K562 (cell line): Measurements from ENCODE around the gene ANKRD23. TPM values are rescaled to one million over a fixed set of nuclear protein-coding genes. Genes with fewer than 3 reads are reported as not detected.
A peak's percentile ranks its signal among the peaks of the same experiment; 100 is the strongest.

Experiments
- ATF1 ChIP-seq, 2 experiments: fragments of 450-650 bp in 1 of 2; IDR thresholded peaks; 2 replicates each; pipeline ENCODE4 v1.6.1; 2016; ENCODE audit warnings: missing compliant biosample characterization in 1 of 2, missing genetic modification characterization in 1 of 2
- ELF4 ChIP-seq: fragments of 450-650 bp; formaldehyde crosslinking; IDR thresholded peaks from 2 replicates; pipeline ENCODE4 v1.4.0; 2022; ENCODE audit warnings: missing genetic modification characterization
- ETV5 ChIP-seq: sonication (generic); formaldehyde crosslinking; IDR thresholded peaks from 2 replicates; pipeline ENCODE4 v1.4.0; 2020; ENCODE audit warnings: low read depth, mild to moderate bottlenecking, missing genetic modification reagents
- GTF2A2 ChIP-seq: IDR thresholded peaks from 2 replicates; pipeline ENCODE4 v1.6.1; 2016; ENCODE audit warnings: mild to moderate bottlenecking, missing genetic modification characterization, missing compliant biosample characterization
- KAT7 ChIP-seq: sonication (generic); formaldehyde crosslinking; IDR thresholded peaks from 2 replicates; pipeline ENCODE4 v1.8.0; 2022; ENCODE audit warnings: missing genetic modification reagents, mild to moderate bottlenecking, borderline replicate concordance
- MEIS2 ChIP-seq: fragments of 450-650 bp; IDR thresholded peaks from 2 replicates; pipeline ENCODE4 v1.6.1; 2014; ENCODE audit warnings: mild to moderate bottlenecking; ENCODE audit not compliant: partially characterized antibody
- NEUROD1 ChIP-seq: fragments of 150-350 bp; IDR thresholded peaks from 2 replicates; pipeline ENCODE4 v1.6.1; 2014; ENCODE audit warnings: borderline replicate concordance, low read length, low read depth; ENCODE audit not compliant: partially characterized antibody
- NFXL1 ChIP-seq: fragments of 450-650 bp; formaldehyde crosslinking; IDR thresholded peaks from 2 replicates; pipeline ENCODE4 v1.4.0; 2021; ENCODE audit warnings: mild to moderate bottlenecking
- PHB ChIP-seq: fragments of 250-450 bp; sonication (Bioruptor Pico); IDR thresholded peaks from 2 replicates; pipeline ENCODE4 v1.5.0; 2021
- PHF8 ChIP-seq: fragments of 200-600 bp; sonication (generic); IDR thresholded peaks from 2 replicates; pipeline ENCODE4 v1.6.1; 2012; ENCODE audit warnings: mixed run types, mild to moderate bottlenecking, inconsistent platforms, low read length, moderate library complexity, borderline replicate concordance
- POLR2G ChIP-seq: fragments of 200-400 bp; formaldehyde crosslinking; IDR thresholded peaks from 2 replicates; pipeline ENCODE4 v1.6.1; 2017; ENCODE audit warnings: low read depth, mild to moderate bottlenecking, antibody characterized with exemption, low read length, moderate library complexity
- PTBP1 ChIP-seq: fragments of 200-400 bp; formaldehyde crosslinking; IDR thresholded peaks from 2 replicates; pipeline ENCODE4 v1.6.1; 2017; ENCODE audit warnings: low read depth, low read length
- PURB ChIP-seq: sonication (generic); formaldehyde crosslinking; IDR thresholded peaks from 2 replicates; pipeline ENCODE4 v1.9.0; 2021; ENCODE audit warnings: low read depth, mild to moderate bottlenecking, missing genetic modification reagents
- RBFOX2 ChIP-seq: fragments of 200-400 bp; formaldehyde crosslinking; IDR thresholded peaks from 2 replicates; pipeline ENCODE4 v1.6.1; 2017; ENCODE audit warnings: low read depth, mild to moderate bottlenecking, low read length, moderate library complexity
- TAL1 ChIP-seq: fragments of 450-650 bp; IDR thresholded peaks from 2 replicates; pipeline ENCODE4 v1.6.1; 2016; ENCODE audit warnings: mild to moderate bottlenecking
- YBX1 ChIP-seq: fragments of 450-650 bp; IDR thresholded peaks from 2 replicates; pipeline ENCODE4 v1.7.1; 2016; ENCODE audit warnings: mild to moderate bottlenecking
- ZC3H11A ChIP-seq: IDR thresholded peaks from 2 replicates; pipeline ENCODE4 v1.6.1; 2012; ENCODE audit warnings: low read depth, low read length, improper control_type of control experiment
- ZKSCAN1 ChIP-seq: fragments of 150-350 bp; IDR thresholded peaks from 2 replicates; pipeline ENCODE4 v1.6.1; 2016; ENCODE audit warnings: low read depth, low read length
- ZNF77 ChIP-seq: fragments of 250-450 bp; sonication (Bioruptor Pico); IDR thresholded peaks from 2 replicates; pipeline ENCODE4 v1.5.0; 2020
- ZNF785 ChIP-seq: fragments of 250-450 bp; sonication (Bioruptor Pico); IDR thresholded peaks from 2 replicates; pipeline ENCODE4 v1.4.0; 2020; ENCODE audit warnings: mild to moderate bottlenecking
- polyA plus RNA-seq, 8 experiments: library from polyadenylated mRNA; depleted of rRNA in 4 of 8; stranded (reverse) in 5 of 8; unstranded in 3 of 8; fragments of >200 nt; fragmentation: Nextera tagmentation in 2 of 8; fragmentation: Illumina TruSeq in 1 of 8; extraction: Ambion mirVana in 2 of 8; extraction: Trizol in 1 of 8; gene quantifications; 2 replicates each; pipeline versions ENCODE4 v1.2.1 to v1.2.3, GENCODE V29; 2011 to 2014; ENCODE audit warnings: inconsistent platforms in 1 of 8, missing spikeins in 1 of 8
- total RNA-seq, 7 experiments: library from RNA; depleted of rRNA in 6 of 7; stranded (reverse); fragments of >200 nt in 6 of 7; fragmentation: Illumina TruSeq in 2 of 7; extraction: Trizol in 2 of 7; gene quantifications; 2 replicates each; pipeline versions ENCODE4 v1.2.1 to v1.2.3, GENCODE V29; 2011 to 2021; ENCODE audit warnings: low replicate concordance in 1 of 7
- TF ChIP-seq, protein P1 (sequence below): sonication (generic); formaldehyde crosslinking; IDR thresholded peaks from 2 replicates; pipeline ENCODE4 v1.8.1; 2023; ENCODE audit warnings: missing genetic modification reagents, mild to moderate bottlenecking, borderline replicate concordance
- TF ChIP-seq, protein P2 (sequence below): sonication (generic); formaldehyde crosslinking; IDR thresholded peaks from 2 replicates; pipeline ENCODE4 v1.8.1; 2023; ENCODE audit warnings: mild to moderate bottlenecking, missing genetic modification reagents, moderate library complexity

The ANKRD23 gene
- total and polyA plus RNA-seq, 9 of the 15 experiments (the other 6 are each of a cell fraction or from before 2014, with no cell fraction given) = 0.32 to 4.8 (median 2.8) TPM

DNA sequence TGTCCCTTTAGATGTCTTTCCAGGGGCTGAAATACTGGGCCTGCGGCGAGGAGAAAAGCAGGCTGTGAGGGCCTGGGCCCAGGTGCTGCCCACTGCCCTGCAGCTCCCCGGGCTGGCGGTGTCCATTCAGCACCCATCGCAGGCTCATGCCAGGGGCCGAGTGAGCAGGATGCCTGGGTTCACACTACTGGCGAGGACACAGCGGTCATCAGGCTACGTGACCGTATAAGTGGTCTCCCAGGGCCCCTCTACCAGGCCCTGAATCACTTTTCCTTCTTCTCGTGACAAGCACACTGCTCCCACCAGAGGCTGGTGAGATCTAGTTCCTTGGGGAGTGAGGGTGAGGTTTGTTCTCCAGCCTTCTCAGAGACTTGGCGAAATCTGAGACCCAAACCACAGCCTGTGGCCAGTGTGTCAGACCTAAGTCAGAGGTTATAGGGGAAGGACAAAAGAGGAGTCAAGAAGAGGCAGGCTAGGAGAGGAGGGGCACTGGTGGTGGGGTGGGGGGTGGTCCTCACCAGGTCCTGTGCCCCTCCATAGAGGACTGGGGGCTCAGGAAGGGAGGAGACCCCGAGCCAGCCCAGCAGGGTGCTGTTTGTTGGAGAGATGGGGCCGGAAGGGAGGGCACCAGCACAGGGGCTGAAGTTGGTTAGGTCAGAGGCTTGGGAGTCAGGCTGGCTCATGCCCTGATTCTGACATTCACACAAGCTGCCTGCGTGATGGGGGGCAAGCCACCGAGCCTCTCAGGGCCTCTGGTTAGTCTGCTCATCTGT lies 32.6 kb upstream of the ANKRD23 start (continued):
- TF ChIP-seq, protein P1, sequence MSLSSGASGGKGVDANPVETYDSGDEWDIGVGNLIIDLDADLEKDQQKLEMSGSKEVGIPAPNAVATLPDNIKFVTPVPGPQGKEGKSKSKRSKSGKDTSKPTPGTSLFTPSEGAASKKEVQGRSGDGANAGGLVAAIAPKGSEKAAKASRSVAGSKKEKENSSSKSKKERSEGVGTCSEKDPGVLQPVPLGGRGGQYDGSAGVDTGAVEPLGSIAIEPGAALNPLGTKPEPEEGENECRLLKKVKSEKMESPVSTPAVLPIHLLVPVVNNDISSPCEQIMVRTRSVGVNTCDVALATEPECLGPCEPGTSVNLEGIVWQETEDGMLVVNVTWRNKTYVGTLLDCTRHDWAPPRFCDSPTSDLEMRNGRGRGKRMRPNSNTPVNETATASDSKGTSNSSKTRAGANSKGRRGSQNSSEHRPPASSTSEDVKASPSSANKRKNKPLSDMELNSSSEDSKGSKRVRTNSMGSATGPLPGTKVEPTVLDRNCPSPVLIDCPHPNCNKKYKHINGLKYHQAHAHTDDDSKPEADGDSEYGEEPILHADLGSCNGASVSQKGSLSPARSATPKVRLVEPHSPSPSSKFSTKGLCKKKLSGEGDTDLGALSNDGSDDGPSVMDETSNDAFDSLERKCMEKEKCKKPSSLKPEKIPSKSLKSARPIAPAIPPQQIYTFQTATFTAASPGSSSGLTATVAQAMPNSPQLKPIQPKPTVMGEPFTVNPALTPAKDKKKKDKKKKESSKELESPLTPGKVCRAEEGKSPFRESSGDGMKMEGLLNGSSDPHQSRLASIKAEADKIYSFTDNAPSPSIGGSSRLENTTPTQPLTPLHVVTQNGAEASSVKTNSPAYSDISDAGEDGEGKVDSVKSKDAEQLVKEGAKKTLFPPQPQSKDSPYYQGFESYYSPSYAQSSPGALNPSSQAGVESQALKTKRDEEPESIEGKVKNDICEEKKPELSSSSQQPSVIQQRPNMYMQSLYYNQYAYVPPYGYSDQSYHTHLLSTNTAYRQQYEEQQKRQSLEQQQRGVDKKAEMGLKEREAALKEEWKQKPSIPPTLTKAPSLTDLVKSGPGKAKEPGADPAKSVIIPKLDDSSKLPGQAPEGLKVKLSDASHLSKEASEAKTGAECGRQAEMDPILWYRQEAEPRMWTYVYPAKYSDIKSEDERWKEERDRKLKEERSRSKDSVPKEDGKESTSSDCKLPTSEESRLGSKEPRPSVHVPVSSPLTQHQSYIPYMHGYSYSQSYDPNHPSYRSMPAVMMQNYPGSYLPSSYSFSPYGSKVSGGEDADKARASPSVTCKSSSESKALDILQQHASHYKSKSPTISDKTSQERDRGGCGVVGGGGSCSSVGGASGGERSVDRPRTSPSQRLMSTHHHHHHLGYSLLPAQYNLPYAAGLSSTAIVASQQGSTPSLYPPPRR (CRISPR knock-in tag) = 0 out of 2 replicates have a peak, but pooled peaks have one; percentile 33
- no peak for TF ChIP-seq ELF4 (CRISPR knock-in tag)
- TF ChIP-seq ZNF785 (CRISPR knock-in tag) = no peak
- TF ChIP-seq YBX1 = no peak
- TF ChIP-seq TAL1 = no peak
- TF ChIP-seq PHF8 = no peak
- TF ChIP-seq ATF1 (CRISPR knock-in tag; IDR thresholded peaks at IDR 0.05) = no peak
- TF ChIP-seq ATF1 (tag; IDR thresholded peaks at IDR 0.05) = no peak
- no peak for TF ChIP-seq GTF2A2
- TF ChIP-seq PTBP1 = 0 out of 2 replicates have a peak, but pooled peaks have one; percentile 25
- no peak for TF ChIP-seq ZKSCAN1
- no peak for TF ChIP-seq NEUROD1
- no peak for TF ChIP-seq PURB (CRISPR knock-in tag)
- TF ChIP-seq KAT7 (CRISPR knock-in tag) = peak; percentile 80; the same call in 1 of the 2 replicates
- no peak for TF ChIP-seq NFXL1 (CRISPR knock-in tag)
- peak; percentile 35; the same call in 1 of the 2 replicates for TF ChIP-seq PHB (CRISPR knock-in tag)
- TF ChIP-seq ETV5 (CRISPR knock-in tag) = no peak
- TF ChIP-seq MEIS2 = no peak
- TF ChIP-seq ZC3H11A = no peak
- TF ChIP-seq POLR2G = peak; percentile 70
- TF ChIP-seq RBFOX2 = peak; percentile 43
- TF ChIP-seq ZNF77 (CRISPR knock-in tag) = peak; percentile 59; the same call in 1 of the 2 replicates
- TF ChIP-seq, protein P2, sequence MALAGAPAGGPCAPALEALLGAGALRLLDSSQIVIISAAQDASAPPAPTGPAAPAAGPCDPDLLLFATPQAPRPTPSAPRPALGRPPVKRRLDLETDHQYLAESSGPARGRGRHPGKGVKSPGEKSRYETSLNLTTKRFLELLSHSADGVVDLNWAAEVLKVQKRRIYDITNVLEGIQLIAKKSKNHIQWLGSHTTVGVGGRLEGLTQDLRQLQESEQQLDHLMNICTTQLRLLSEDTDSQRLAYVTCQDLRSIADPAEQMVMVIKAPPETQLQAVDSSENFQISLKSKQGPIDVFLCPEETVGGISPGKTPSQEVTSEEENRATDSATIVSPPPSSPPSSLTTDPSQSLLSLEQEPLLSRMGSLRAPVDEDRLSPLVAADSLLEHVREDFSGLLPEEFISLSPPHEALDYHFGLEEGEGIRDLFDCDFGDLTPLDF (CRISPR knock-in tag) = no peak
